WTC11 (cell line): ENCODE results near the gene LIFR. TPM values are rescaled to one million over a fixed set of nuclear protein-coding genes. Genes with fewer than 3 reads are reported as not detected.

Experiments used
- ATAC-seq: fragments of 200-7000 bp; cut with Tn5 transposase; 2 replicates; pipeline ENCODE4 v1.10.0; 2021; ENCODE audit warnings: mild to moderate bottlenecking, moderate library complexity
- CTCF ChIA-PET: fragments of 300-600 bp; sonication (Branson Sonifier 250); formaldehyde crosslinking; loops from one replicate; lab custom pipeline; 2021; ENCODE audit warnings: antibody characterized with exemption; lab: Charles Lee
- POLR2A ChIA-PET: fragments of 350-600 bp; sonication (Branson Sonifier 250); formaldehyde crosslinking; loops from one replicate; lab custom pipeline; 2021; ENCODE audit warnings: antibody characterized with exemption; lab: Charles Lee
- DNase-seq: peaks from one replicate; pipeline ENCODE4 v3.0.0; 2021; ENCODE audit warnings: low spot score
- H3K27ac Mint-ChIP-seq: 2 replicates; pipeline ENCODE4 v1.8.0; 2021; ENCODE audit warnings: mixed read lengths
- H3K27me3 Mint-ChIP-seq: 2 replicates; pipeline ENCODE4 v1.8.0; 2021; ENCODE audit warnings: low read depth, mild to moderate bottlenecking, moderate library complexity, mixed read lengths
- H3K36me3 Mint-ChIP-seq: 2 replicates; pipeline ENCODE4 v1.8.0; 2021; ENCODE audit warnings: mixed read lengths
- H3K4me1 Mint-ChIP-seq: 2 replicates; pipeline ENCODE4 v1.8.0; 2022; ENCODE audit warnings: mixed read lengths
- H3K4me3 Mint-ChIP-seq: 2 replicates; pipeline ENCODE4 v1.8.0; 2021; ENCODE audit warnings: mild to moderate bottlenecking, moderate library complexity, mixed read lengths
- H3K9me3 Mint-ChIP-seq: 2 replicates; pipeline ENCODE4 v1.8.0; 2021; ENCODE audit warnings: mixed read lengths
- ARID4B ChIP-seq: sonication (generic); formaldehyde crosslinking; IDR thresholded peaks from 2 replicates; pipeline ENCODE4 v1.8.0; 2023; ENCODE audit warnings: missing genetic modification reagents, mild to moderate bottlenecking, borderline replicate concordance
- CREM ChIP-seq: sonication (generic); formaldehyde crosslinking; IDR thresholded peaks from 2 replicates; pipeline ENCODE4 v1.8.1; 2022; ENCODE audit warnings: mild to moderate bottlenecking, missing genetic modification reagents, moderate library complexity
- ERG ChIP-seq: fragments of 250-450 bp; sonication (Bioruptor Pico); IDR thresholded peaks from 2 replicates; pipeline ENCODE4 v1.8.0; 2021; ENCODE audit warnings: mild to moderate bottlenecking
- GTF2I ChIP-seq: fragments of 250-450 bp; sonication (Bioruptor Pico); conservative IDR thresholded peaks from 2 replicates; pipeline ENCODE4 v1.4.0; 2021; ENCODE audit warnings: mild to moderate bottlenecking
- HMGXB4 ChIP-seq: sonication (generic); formaldehyde crosslinking; IDR thresholded peaks from 2 replicates; pipeline ENCODE4 v1.8.1; 2023; ENCODE audit warnings: mild to moderate bottlenecking, moderate library complexity, missing genetic modification reagents
- JAZF1 ChIP-seq: fragments of 250-450 bp; sonication (Bioruptor Pico); IDR thresholded peaks from 2 replicates; pipeline ENCODE4 v1.9.0; 2021; ENCODE audit warnings: moderate library complexity, mild to moderate bottlenecking, inconsistent platforms
- KAT7 ChIP-seq: sonication (generic); formaldehyde crosslinking; IDR thresholded peaks from 2 replicates; pipeline ENCODE4 v1.8.1; 2023; ENCODE audit warnings: missing genetic modification reagents, mild to moderate bottlenecking, borderline replicate concordance
- MYBL2 ChIP-seq: sonication (generic); formaldehyde crosslinking; IDR thresholded peaks from 2 replicates; pipeline ENCODE4 v1.8.1; 2023; ENCODE audit warnings: mild to moderate bottlenecking, moderate library complexity, missing genetic modification reagents
- RELA ChIP-seq: sonication (generic); formaldehyde crosslinking; IDR thresholded peaks from 2 replicates; pipeline ENCODE4 v1.8.1; 2022; ENCODE audit warnings: missing genetic modification reagents, mild to moderate bottlenecking, borderline replicate concordance
- SMAD4 ChIP-seq: sonication (generic); formaldehyde crosslinking; IDR thresholded peaks from 2 replicates; pipeline ENCODE4 v1.8.0; 2022; ENCODE audit warnings: mild to moderate bottlenecking, missing genetic modification reagents
- ZBTB21 ChIP-seq: sonication (generic); formaldehyde crosslinking; IDR thresholded peaks from 2 replicates; pipeline ENCODE4 v1.8.1; 2023; ENCODE audit warnings: mild to moderate bottlenecking, missing genetic modification reagents, borderline replicate concordance
- ZNF138 ChIP-seq: sonication (generic); formaldehyde crosslinking; conservative IDR thresholded peaks from 2 replicates; pipeline ENCODE4 v1.8.1; 2022; ENCODE audit warnings: mild to moderate bottlenecking, moderate library complexity, missing genetic modification reagents
- ZNF416 ChIP-seq: fragments of 250-450 bp; sonication (Bioruptor Pico); IDR thresholded peaks from 2 replicates; pipeline ENCODE4 v1.9.0; 2021; ENCODE audit warnings: mild to moderate bottlenecking, inconsistent platforms
- ZNF671 ChIP-seq: fragments of 250-450 bp; sonication (Bioruptor Pico); IDR thresholded peaks from 2 replicates; pipeline ENCODE4 v1.8.0; 2021; ENCODE audit warnings: mild to moderate bottlenecking
- total RNA-seq: library from RNA; stranded (reverse); gene quantifications from 3 replicates; pipeline ENCODE4 v1.2.3, GENCODE V29; 2021

The LIFR gene
- total RNA-seq, 1 experiment from 2014 or later = 14.4 TPM

- no peak for DNase-seq
- Mint-ChIP-seq H3K9me3 (peaks cover 7% of the 10 kb centered on the region), H3K4me3 (no peak overlapping the region), H3K4me1 (peaks cover 9% of the 10 kb centered on the region), H3K27me3 (no peaks in the 10 kb centered on the region), H3K36me3 (no peaks in the 10 kb centered on the region), H3K27ac (no peak overlapping the region)
- POLR2A ChIA-PET = no interaction called here
- TF ChIP-seq GTF2I (CRISPR knock-in tag) (no peak), ZNF671 (CRISPR knock-in tag) (no peak), RELA (CRISPR knock-in tag) (no peak), KAT7 (CRISPR knock-in tag) (no peak), ZBTB21 (no peak), CREM (CRISPR knock-in tag) (no peak)
- CTCF ChIA-PET = interaction anchor here (0.7 to 2.6 kb wide), 2 partner anchors 22 to 43 kb away, joined by 4 to 13 read pairs; no protein-coding TSS in a partner anchor
- ATAC-seq = no peak
These were observed 92.6 kb downstream of the LIFR start for GRCh38 chr5:38463634-38464521.

- TF ChIP-seq JAZF1 (CRISPR knock-in tag) = no peak
- TF ChIP-seq ZNF138 = no peak
- TF ChIP-seq ZNF416 = no peak
- no peak for TF ChIP-seq SMAD4
- no peak for TF ChIP-seq MYBL2
- TF ChIP-seq ARID4B = no peak
- no peak overlapping the region for H3K27ac Mint-ChIP-seq
These were observed 93.3 kb downstream of the LIFR start for GRCh38 chr5:38462976-38463633.

GRCh38 chr5:38458174-38458573 is 98.3 kb downstream of the LIFR start:
- no peak for TF ChIP-seq HMGXB4 (CRISPR knock-in tag)
- no peak for TF ChIP-seq ERG (CRISPR knock-in tag)
- TF ChIP-seq, all 79 proteins: peak for 0
- no peak overlapping the region for H3K27ac Mint-ChIP-seq
- ChIA-PET POLR2A (no interaction called here), CTCF (no interaction called here)
- H3K4me3 Mint-ChIP-seq = no peak overlapping the region
- ATAC-seq (no peak), DNase-seq (no peak)
- no peaks in the 10 kb centered on the region for H3K27me3 Mint-ChIP-seq
- H3K9me3 Mint-ChIP-seq = peaks cover 7% of the 10 kb centered on the region
- no peaks in the 10 kb centered on the region for H3K36me3 Mint-ChIP-seq
- H3K4me1 Mint-ChIP-seq = no peaks in the 10 kb centered on the region

More at GRCh38 chr5:38462976-38463633, 93.3 kb downstream of the LIFR start:
- POLR2A ChIA-PET = no interaction called here
- ATAC-seq (no peak), DNase-seq (no peak)
- Mint-ChIP-seq H3K36me3 (no peaks in the 10 kb centered on the region), H3K27me3 (no peaks in the 10 kb centered on the region), H3K4me1 (peaks cover 5% of the 10 kb centered on the region), H3K4me3 (no peak overlapping the region), H3K9me3 (peaks cover 7% of the 10 kb centered on the region)
- CTCF ChIA-PET = interaction anchor here (2.6 kb wide), 1 partner anchor 21 kb away, joined by 13 read pairs; no protein-coding TSS in a partner anchor
